B cell (primary cell): Measurements from ENCODE around the gene CD86.

Experiments
- EZH2 ChIP-seq: IDR thresholded peaks from 2 replicates; pipeline ENCODE4 v1.6.1; 2012; ENCODE audit warnings: borderline replicate concordance, low read depth, mild to moderate bottlenecking, moderate library complexity, low read length; ENCODE audit not compliant: insufficient read depth, poor library complexity, severe bottlenecking
- TF ChIP-seq, protein P1 (sequence below): fragments of 200-600 bp; IDR thresholded peaks from one replicate; pipeline ENCODE4 v1.8.0; 2022; ENCODE audit warnings: antibody characterized with exemption, mild to moderate bottlenecking

DNA sequence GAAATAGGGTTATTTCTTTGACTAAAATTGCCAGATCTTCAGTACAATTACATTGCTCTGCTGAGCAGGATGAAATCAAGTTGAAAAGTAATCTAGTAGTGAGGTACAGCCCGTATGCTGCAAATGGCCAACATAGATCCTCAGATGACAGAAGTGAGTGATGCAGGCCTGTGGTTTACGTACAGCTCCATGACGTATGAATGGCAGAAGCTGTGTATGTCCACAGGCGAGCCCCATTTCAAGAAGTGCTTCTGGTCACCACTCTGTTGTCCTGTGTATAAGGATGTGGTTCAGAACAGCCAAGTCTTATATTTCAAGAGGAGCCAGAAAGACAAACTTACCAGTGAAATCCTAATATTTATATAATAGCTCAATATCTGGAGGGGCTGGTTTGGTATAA, 9.2 kb downstream of the CD86 start:
- TF ChIP-seq, protein P1, sequence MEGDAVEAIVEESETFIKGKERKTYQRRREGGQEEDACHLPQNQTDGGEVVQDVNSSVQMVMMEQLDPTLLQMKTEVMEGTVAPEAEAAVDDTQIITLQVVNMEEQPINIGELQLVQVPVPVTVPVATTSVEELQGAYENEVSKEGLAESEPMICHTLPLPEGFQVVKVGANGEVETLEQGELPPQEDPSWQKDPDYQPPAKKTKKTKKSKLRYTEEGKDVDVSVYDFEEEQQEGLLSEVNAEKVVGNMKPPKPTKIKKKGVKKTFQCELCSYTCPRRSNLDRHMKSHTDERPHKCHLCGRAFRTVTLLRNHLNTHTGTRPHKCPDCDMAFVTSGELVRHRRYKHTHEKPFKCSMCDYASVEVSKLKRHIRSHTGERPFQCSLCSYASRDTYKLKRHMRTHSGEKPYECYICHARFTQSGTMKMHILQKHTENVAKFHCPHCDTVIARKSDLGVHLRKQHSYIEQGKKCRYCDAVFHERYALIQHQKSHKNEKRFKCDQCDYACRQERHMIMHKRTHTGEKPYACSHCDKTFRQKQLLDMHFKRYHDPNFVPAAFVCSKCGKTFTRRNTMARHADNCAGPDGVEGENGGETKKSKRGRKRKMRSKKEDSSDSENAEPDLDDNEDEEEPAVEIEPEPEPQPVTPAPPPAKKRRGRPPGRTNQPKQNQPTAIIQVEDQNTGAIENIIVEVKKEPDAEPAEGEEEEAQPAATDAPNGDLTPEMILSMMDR: no peak
- no peak for TF ChIP-seq EZH2
